ENCODE results near the gene GRIK4.

Gene GRIK4

GRCh38 chr11:120527111-120527761 lies 15.7 kb downstream of the GRIK4 start:
- TF ChIP-seq Cebpa-rat (IDR thresholded peaks at IDR 0.05), result no peak
- H3K4me2 ChIP-seq, result peak overlapping the region in 1 of 11 experiments; percentile 20; a peak in 1 of 22 replicates
- H4K20me1 ChIP-seq, result no peaks in the 10 kb centered on the region
- H3K27me3 ChIP-seq, result no peaks in the 10 kb centered on the region
- no peaks in the 10 kb centered on the region for H3K36me3 ChIP-seq
- H3K9ac ChIP-seq, result no peak overlapping the region
- H3K27ac ChIP-seq, result no peak overlapping the region
- H3K4me1 ChIP-seq, result peaks cover 0 to 23% (median 18%) of the 10 kb centered on the region in 10 experiments; a peak in 14 of 20 replicates
- H3K4me3 ChIP-seq, result no peak overlapping the region
- no peaks in the 10 kb centered on the region for H3K9me3 ChIP-seq (replicated peaks in 1 of 11)

DNA sequence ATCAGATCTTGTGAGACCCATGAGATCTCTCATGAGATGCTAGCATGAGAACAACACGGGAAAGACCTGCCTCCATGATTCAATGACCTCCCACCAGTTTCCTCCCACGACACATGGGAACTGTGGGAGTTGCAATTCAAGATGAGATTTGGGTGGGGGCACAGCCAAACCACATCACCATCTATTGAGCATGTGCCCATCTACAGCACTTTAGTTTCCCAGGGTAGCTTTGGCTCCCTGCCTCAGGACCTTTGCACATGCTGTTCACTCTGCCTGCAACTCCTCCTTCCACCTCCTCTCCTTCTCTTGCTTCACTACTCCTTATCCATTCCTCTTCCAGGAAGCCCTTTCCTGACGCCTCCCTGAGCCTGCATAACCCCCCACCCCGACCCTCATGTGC lies 17.2 kb downstream of the GRIK4 start:
- H3K9me3 ChIP-seq (replicated peaks in 1 of 11), result no peaks in the 10 kb centered on the region
- H3K36me3 ChIP-seq, result no peaks in the 10 kb centered on the region
- no peak overlapping the region for H3K4me2 ChIP-seq
- no peak overlapping the region for H3K9ac ChIP-seq
- H3K27ac ChIP-seq, result no peak overlapping the region
- H4K20me1 ChIP-seq, result no peaks in the 10 kb centered on the region
- H3K27me3 ChIP-seq, result no peaks in the 10 kb centered on the region
- no peak overlapping the region for H3K4me3 ChIP-seq
- peaks cover 0 to 8% (median 2%) of the 10 kb centered on the region in 10 experiments; a peak in 9 of 20 replicates for H3K4me1 ChIP-seq
- TF ChIP-seq Cebpa-rat (IDR thresholded peaks at IDR 0.05), result no peak

GRCh38 chr11:120529214-120529613 lies 17.7 kb downstream of the GRIK4 start:
- H3K27me3 ChIP-seq, result no peaks in the 10 kb centered on the region
- no peak overlapping the region for H3K4me3 ChIP-seq
- H3K4me1 ChIP-seq, result peaks cover 0 to 3% (median 0%) of the 10 kb centered on the region in 10 experiments; a peak in 5 of 20 replicates
- no peak overlapping the region for H3K9ac ChIP-seq
- no peak overlapping the region for H3K27ac ChIP-seq
- no peaks in the 10 kb centered on the region for H3K36me3 ChIP-seq
- no peaks in the 10 kb centered on the region for H4K20me1 ChIP-seq
- H3K4me2 ChIP-seq, result no peak overlapping the region
- H3K9me3 ChIP-seq (replicated peaks in 1 of 11), result no peaks in the 10 kb centered on the region
- TF ChIP-seq Cebpa-rat (IDR thresholded peaks at IDR 0.05), result no peak

DNA sequence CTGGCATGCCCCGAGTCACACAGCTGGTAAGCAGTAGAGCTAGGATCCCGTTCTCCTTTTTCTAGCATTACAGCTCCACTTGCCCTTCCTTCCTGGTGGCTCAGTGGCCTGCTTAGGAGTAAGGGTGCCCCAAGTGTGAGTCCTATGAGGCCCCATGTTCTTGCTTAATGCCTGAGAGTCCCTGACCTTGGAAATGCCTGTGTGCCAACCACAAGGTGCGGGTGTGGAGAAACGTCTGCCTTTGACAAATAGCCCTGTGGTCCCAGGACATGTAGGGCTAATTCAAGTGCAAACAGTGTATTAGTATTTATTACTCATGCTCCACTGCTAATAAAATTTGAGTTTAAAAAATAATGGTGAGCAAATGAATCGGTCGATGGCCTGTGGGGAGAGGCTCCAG lies 18.4 kb downstream of the GRIK4 start:
- TF ChIP-seq Cebpa-rat (IDR thresholded peaks at IDR 0.05), result no peak
- no peaks in the 10 kb centered on the region for H3K36me3 ChIP-seq
- no peaks in the 10 kb centered on the region for H3K9me3 ChIP-seq (replicated peaks in 1 of 11)
- no peak overlapping the region for H3K4me2 ChIP-seq
- H4K20me1 ChIP-seq, result no peaks in the 10 kb centered on the region
- no peaks in the 10 kb centered on the region for H3K27me3 ChIP-seq
- no peak overlapping the region for H3K4me3 ChIP-seq
- no peaks in the 10 kb centered on the region; a peak in 1 of 20 replicates for H3K4me1 ChIP-seq
- H3K27ac ChIP-seq, result no peak overlapping the region
- H3K9ac ChIP-seq, result no peak overlapping the region

DNA sequence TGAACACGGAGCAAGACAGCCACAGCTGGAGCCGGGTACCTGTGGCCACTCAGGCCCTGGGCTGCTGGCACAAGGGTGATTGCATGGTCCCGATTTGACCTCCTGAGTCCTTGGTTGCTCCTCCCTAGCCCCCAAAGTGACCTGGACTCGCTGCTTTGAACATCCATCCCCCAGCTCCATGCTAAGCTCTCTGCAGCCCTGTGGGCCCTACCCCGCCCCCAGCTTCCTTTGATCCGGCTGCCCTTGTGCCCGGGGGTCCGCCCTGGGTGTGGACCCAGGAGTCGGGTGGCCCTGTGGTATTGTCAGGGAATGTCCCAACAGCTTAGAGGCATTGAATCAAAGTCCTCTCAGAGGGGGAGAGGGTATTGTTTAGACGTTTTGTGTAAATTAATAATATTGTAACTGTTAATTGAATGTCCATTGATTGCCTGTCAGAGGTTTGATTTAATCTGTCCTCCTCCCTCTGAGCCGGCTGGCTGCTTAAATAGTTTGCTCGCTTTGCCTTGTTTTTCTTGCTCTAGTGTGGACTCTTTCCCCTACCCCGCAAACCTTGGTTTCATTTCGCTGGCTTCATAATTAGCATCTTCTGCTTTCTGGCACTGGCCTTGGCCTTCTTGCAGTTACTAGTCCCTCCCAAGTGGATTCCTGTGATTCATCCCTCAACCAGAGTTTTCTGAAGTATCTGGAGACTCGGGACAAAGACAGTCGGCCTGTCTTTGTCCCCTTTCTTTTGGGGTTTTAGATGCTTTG lies 20.7 kb downstream of the GRIK4 start:
- H3K9me3 ChIP-seq (replicated peaks in 1 of 11), result no peaks in the 10 kb centered on the region
- H3K9ac ChIP-seq, result no peak overlapping the region
- H3K4me2 ChIP-seq, result no peak overlapping the region
- no peak overlapping the region for H3K4me3 ChIP-seq
- H3K36me3 ChIP-seq, result no peaks in the 10 kb centered on the region
- H3K4me1 ChIP-seq, result no peaks in the 10 kb centered on the region; a peak in 1 of 20 replicates
- H4K20me1 ChIP-seq, result no peaks in the 10 kb centered on the region
- no peak overlapping the region for H3K27ac ChIP-seq
- no peaks in the 10 kb centered on the region for H3K27me3 ChIP-seq
- TF ChIP-seq Cebpa-rat (IDR thresholded peaks at IDR 0.05), result no peak

DNA sequence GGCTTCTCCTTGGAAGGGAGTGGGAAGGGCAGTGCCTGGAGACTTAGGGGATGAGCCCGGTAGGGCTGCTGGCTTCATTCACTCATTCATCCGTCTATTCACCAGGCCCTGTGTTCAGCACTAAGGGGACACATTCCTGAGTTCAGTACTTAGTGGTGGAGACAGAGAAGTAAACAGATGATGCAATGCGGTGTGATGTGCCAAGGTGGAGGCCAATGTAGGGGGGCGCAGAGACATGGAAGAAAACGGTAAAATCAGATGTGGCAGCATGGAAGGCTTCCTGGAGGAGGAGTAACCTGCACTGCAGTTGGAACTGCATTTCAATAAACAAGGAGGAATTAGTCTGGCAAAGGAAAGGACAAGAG lies 21.3 kb downstream of the GRIK4 start:
- Histone ChIP-seq H3K9me3 (replicated peaks in 1 of 11) (no peaks in the 10 kb centered on the region), H3K4me3 (no peak overlapping the region), H3K27ac (no peak overlapping the region), H3K4me2 (no peak overlapping the region), H3K36me3 (no peaks in the 10 kb centered on the region), H4K20me1 (no peaks in the 10 kb centered on the region), H3K27me3 (no peaks in the 10 kb centered on the region), H3K9ac (no peak overlapping the region), H3K4me1 (no peaks in the 10 kb centered on the region)
- TF ChIP-seq Cebpa-rat (IDR thresholded peaks at IDR 0.05), result no peak

GRCh38 chr11:120536091-120536796 lies 24.7 kb downstream of the GRIK4 start:
- H3K4me1 ChIP-seq, result no peaks in the 10 kb centered on the region; a peak in 1 of 20 replicates
- no peak overlapping the region for H3K27ac ChIP-seq
- H3K4me2 ChIP-seq, result no peak overlapping the region
- no peaks in the 10 kb centered on the region for H4K20me1 ChIP-seq
- H3K4me3 ChIP-seq, result no peak overlapping the region
- no peak for TF ChIP-seq Cebpa-rat (IDR thresholded peaks at IDR 0.05)
- H3K9me3 ChIP-seq (replicated peaks in 1 of 11), result peaks cover 0 to 2% (median under 1%) of the 10 kb centered on the region in 11 experiments; a peak in 9 of 22 replicates
- no peak overlapping the region for H3K9ac ChIP-seq
- H3K36me3 ChIP-seq, result no peaks in the 10 kb centered on the region
- H3K27me3 ChIP-seq, result no peaks in the 10 kb centered on the region

DNA sequence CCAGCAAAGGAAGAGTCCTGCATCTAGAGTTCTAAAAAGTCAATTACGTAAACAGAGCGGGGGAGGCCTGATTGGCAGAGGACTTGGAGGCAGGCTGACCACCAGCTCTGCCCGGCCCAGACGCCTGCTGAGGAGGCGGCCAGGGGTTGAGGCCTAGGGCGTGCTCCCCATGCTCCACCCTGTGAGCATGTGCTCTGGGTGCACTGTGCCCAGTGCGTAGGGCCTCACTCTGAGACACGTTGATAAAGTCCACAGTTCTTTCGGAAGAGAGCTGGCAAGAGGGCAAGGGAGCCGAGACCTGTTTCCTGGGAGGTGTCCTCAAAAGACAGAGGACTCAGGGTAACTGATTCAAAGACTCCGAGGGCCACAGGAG lies 25.2 kb downstream of the GRIK4 start:
- H3K27me3 ChIP-seq, result no peaks in the 10 kb centered on the region
- no peak overlapping the region for H3K4me2 ChIP-seq
- no peak overlapping the region for H3K27ac ChIP-seq
- peaks cover 5 to 7% (median 6%) of the 10 kb centered on the region in 11 experiments; a peak in 21 of 22 replicates for H3K9me3 ChIP-seq (replicated peaks in 1 of 11)
- no peaks in the 10 kb centered on the region for H3K36me3 ChIP-seq
- H3K4me3 ChIP-seq, result no peak overlapping the region
- H3K4me1 ChIP-seq, result no peaks in the 10 kb centered on the region; a peak in 1 of 20 replicates
- H3K9ac ChIP-seq, result no peak overlapping the region
- H4K20me1 ChIP-seq, result no peaks in the 10 kb centered on the region
- no peak for TF ChIP-seq Cebpa-rat (IDR thresholded peaks at IDR 0.05)

GRCh38 chr11:120537996-120538395 lies 26.4 kb downstream of the GRIK4 start:
- no peak overlapping the region for H3K27ac ChIP-seq
- H3K9me3 ChIP-seq (replicated peaks in 1 of 11), result peaks cover 8 to 13% (median 10%) of the 10 kb centered on the region in 11 experiments; a peak in 21 of 22 replicates
- H3K4me3 ChIP-seq, result no peak overlapping the region
- H3K27me3 ChIP-seq, result no peaks in the 10 kb centered on the region
- H3K4me2 ChIP-seq, result no peak overlapping the region
- H3K36me3 ChIP-seq, result no peaks in the 10 kb centered on the region
- H3K9ac ChIP-seq, result no peak overlapping the region
- no peaks in the 10 kb centered on the region for H4K20me1 ChIP-seq
- no peak for TF ChIP-seq Cebpa-rat (IDR thresholded peaks at IDR 0.05)
- H3K4me1 ChIP-seq, result no peaks in the 10 kb centered on the region; a peak in 1 of 20 replicates
